K562 (cell line): ENCODE measurements around the gene CD99L2. TPM values are rescaled to one million over a fixed set of nuclear protein-coding genes. Genes with fewer than 3 reads are reported as not detected.

Source experiments
- ADNP ChIP-seq: fragments of 200-800 bp; sonication (Bioruptor generic); IDR thresholded peaks from 2 replicates; pipeline ENCODE4 v1.6.1; 2016; ENCODE audit warnings: missing genetic modification characterization, missing compliant biosample characterization
- BCLAF1 ChIP-seq, 2 experiments: fragments of 450-650 bp in 1 of 2; IDR thresholded peaks; 2 replicates each; pipeline ENCODE4 v1.6.1; 2011 to 2017; ENCODE audit warnings: low read depth in 2 of 2, antibody characterized with exemption in 1 of 2, borderline replicate concordance in 1 of 2, low read length in 1 of 2, mild to moderate bottlenecking in 1 of 2, mixed read lengths in 1 of 2; ENCODE audit not compliant: control insufficient read depth in 1 of 2
- DACH1 ChIP-seq: fragments of 450-650 bp; IDR thresholded peaks from 2 replicates; pipeline ENCODE4 v1.6.1; 2018; ENCODE audit not compliant: partially characterized antibody
- HMGN3 ChIP-seq: IDR thresholded peaks from 2 replicates; pipeline ENCODE4 v1.6.1; 2011; ENCODE audit warnings: borderline replicate concordance, low read depth, mild to moderate bottlenecking, mixed read lengths, low read length; ENCODE audit not compliant: insufficient read length; ENCODE audit errors: extremely low read depth
- STAT5B ChIP-seq: fragments of 250-450 bp; sonication (Bioruptor Pico); IDR thresholded peaks from 2 replicates; pipeline ENCODE4 v1.8.0; 2021; ENCODE audit warnings: mild to moderate bottlenecking, inconsistent platforms
- VEZF1 ChIP-seq: fragments of 200-800 bp; sonication (Bioruptor generic); IDR thresholded peaks from 2 replicates; pipeline ENCODE4 v1.6.1; 2017; ENCODE audit warnings: missing genetic modification characterization, missing compliant biosample characterization
- XRCC3 ChIP-seq: fragments of 450-650 bp; IDR thresholded peaks from 2 replicates; pipeline ENCODE4 v1.6.1; 2017; ENCODE audit warnings: mild to moderate bottlenecking, moderate library complexity
- ZNF23 ChIP-seq: fragments of 250-450 bp; sonication (Bioruptor Pico); IDR thresholded peaks from 2 replicates; pipeline ENCODE4 v1.4.0; 2020; ENCODE audit warnings: mild to moderate bottlenecking
- ZNF76 ChIP-seq: fragments of 250-450 bp; sonication (Bioruptor Pico); IDR thresholded peaks from 2 replicates; pipeline ENCODE4 v1.4.0; 2020; ENCODE audit warnings: mild to moderate bottlenecking, moderate library complexity, borderline replicate concordance
- polyA plus RNA-seq, 8 experiments: library from polyadenylated mRNA; depleted of rRNA in 4 of 8; stranded (reverse) in 5 of 8; unstranded in 3 of 8; fragments of >200 nt; fragmentation: Nextera tagmentation in 2 of 8; fragmentation: Illumina TruSeq in 1 of 8; extraction: Ambion mirVana in 2 of 8; extraction: Trizol in 1 of 8; gene quantifications; 2 replicates each; pipeline versions ENCODE4 v1.2.1 to v1.2.3, GENCODE V29; 2011 to 2014; ENCODE audit warnings: inconsistent platforms in 1 of 8, missing spikeins in 1 of 8
- total RNA-seq, 7 experiments: library from RNA; depleted of rRNA in 6 of 7; stranded (reverse); fragments of >200 nt in 6 of 7; fragmentation: Illumina TruSeq in 2 of 7; extraction: Trizol in 2 of 7; gene quantifications; 2 replicates each; pipeline versions ENCODE4 v1.2.1 to v1.2.3, GENCODE V29; 2011 to 2021; ENCODE audit warnings: low replicate concordance in 1 of 7
- TF ChIP-seq, protein P1 (sequence below): sonication (generic); formaldehyde crosslinking; IDR thresholded peaks from 2 replicates; pipeline ENCODE4 v1.8.1; 2023; ENCODE audit warnings: mild to moderate bottlenecking, missing genetic modification reagents, moderate library complexity

CD99L2 gene
- total and polyA plus RNA-seq, 9 of the 15 experiments (the other 6 are each of a cell fraction or from before 2014, with no cell fraction given), result 0.76 to 19.0 (median 11.9) TPM

DNA sequence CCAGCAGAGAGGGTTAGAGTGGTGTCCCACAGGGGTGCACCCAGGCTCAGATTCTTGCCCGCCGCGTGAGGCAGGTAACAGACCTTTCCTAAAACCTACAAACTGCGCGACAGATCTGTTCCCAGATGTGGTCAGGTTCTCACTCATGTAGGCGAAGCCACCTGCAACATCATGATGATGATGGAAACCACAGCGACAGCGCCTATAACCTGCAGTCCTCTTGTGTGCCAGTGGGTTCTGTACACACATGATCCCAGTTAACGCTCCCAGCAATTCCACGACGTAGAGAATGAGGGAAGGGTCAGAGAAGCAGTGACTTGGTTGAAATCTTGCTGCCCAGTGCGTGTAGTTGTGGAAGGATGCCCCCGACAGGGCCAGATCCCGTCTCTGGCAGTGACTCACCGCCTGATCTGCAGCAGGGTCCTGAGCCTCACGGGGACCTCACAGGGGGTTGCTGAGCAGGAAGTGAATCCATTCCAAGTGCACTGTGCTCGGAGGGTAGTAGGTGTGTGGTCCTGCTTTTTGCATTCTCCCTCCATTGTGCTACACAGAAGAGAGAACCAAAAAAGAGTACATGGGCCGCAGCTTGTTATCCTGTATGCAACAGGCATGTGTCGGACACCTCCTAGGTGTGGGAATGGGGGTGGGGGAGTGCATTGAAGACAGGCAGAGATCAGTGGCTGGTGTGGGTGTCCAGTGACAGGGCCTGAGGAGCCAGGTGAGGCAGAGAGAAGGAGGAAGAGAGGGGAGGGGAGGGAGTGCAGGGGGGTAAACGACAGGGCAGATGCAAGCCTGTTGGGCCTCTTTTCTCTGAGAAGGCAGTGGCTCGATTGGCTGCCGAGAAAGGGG lies 138.7 kb downstream of the CD99L2 start (continued):
- TF ChIP-seq BCLAF1 (IDR thresholded peaks at IDR 0.05; ENCODE audit: borderline replicate concordance in 1 of 2, control insufficient read depth in 1 of 2, low read depth in 2 of 2, low read length in 1 of 2), result no peak
- no peak for TF ChIP-seq ZNF76 (CRISPR knock-in tag)
- TF ChIP-seq VEZF1 (CRISPR knock-in tag), result no peak
- no peak for TF ChIP-seq XRCC3
- no peak for TF ChIP-seq DACH1
- no peak for TF ChIP-seq HMGN3
- no peak for TF ChIP-seq STAT5B (CRISPR knock-in tag)
- no peak for TF ChIP-seq ADNP (tag)
- TF ChIP-seq, protein P1, sequence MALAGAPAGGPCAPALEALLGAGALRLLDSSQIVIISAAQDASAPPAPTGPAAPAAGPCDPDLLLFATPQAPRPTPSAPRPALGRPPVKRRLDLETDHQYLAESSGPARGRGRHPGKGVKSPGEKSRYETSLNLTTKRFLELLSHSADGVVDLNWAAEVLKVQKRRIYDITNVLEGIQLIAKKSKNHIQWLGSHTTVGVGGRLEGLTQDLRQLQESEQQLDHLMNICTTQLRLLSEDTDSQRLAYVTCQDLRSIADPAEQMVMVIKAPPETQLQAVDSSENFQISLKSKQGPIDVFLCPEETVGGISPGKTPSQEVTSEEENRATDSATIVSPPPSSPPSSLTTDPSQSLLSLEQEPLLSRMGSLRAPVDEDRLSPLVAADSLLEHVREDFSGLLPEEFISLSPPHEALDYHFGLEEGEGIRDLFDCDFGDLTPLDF (CRISPR knock-in tag), result no peak
- TF ChIP-seq ZNF23 (CRISPR knock-in tag), result no peak
